NOMO-1 (cell line): ENCODE results near the gene DMBT1.

Experiments used
- DNase-seq, 2 experiments: peaks; one replicate each; lab custom pipeline; 2025; ENCODE audit not compliant: unreplicated experiment in 2 of 2; lab: John Stamatoyannopoulos, UW

DMBT1 gene

DNA sequence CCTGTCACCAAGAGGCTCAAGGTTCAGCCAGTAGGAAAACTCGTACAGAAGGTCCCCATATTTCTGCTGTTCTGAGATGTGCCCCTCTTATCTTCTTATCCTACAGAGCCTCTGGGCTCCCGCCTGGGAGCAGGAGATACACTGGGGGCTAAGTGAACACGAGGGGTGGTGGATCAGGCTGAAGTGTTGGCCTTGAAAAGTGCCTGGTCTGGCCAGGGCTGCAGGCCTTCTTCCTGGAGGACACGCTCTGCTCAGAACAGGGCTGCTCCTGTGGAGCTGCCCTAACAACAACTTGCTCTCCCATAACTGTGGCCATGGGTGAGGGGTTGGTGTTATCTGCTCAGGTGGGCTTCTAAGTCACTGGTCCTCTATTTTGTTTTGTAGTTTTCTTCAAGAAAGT, 105.4 kb downstream of the DMBT1 start:
- DNase-seq = no peak

DNA sequence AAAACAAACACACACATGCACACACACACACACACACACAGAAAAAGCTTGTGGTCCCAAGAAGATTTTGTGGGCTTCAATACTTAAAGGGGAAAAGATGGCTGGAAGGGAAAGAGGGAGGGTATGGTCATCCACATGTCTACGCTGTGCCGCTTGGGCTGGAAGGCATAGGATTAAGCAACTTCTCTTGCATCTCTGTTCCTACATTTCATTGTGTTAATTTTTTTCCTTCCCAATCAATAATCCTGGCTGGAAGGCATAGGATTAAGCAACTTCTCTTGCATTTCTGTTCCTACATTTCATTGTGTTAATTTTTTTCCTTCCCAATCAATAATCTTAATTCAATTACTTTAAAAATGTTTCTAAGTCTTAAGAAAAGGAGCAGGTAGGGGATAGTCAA, 108.5 kb downstream of the DMBT1 start:
- no peak for DNase-seq

DNA sequence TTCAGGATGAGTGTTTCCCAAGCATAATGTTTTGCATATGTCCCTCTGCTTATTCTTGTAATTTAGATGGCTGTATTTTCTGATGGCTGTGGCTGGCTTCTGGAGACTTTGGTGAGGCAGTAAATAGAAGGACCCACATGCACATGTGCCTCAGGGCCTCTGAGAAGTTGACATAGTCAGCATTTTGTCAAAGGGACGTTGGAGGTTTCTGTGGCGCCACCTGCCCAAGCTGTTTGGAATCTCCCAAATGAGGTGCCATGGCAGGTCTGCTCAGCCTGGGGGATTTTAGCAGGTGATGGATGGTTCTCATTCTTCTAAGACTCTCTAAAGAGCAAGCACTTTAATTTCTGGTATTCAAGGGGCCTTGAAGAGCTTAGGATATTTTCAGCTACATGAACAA, 109.3 kb downstream of the DMBT1 start:
- no peak for DNase-seq

- DNase-seq = no peak
Observed at GRCh38 chr10:122671355-122671754, 110.8 kb downstream of the DMBT1 start.

DNA sequence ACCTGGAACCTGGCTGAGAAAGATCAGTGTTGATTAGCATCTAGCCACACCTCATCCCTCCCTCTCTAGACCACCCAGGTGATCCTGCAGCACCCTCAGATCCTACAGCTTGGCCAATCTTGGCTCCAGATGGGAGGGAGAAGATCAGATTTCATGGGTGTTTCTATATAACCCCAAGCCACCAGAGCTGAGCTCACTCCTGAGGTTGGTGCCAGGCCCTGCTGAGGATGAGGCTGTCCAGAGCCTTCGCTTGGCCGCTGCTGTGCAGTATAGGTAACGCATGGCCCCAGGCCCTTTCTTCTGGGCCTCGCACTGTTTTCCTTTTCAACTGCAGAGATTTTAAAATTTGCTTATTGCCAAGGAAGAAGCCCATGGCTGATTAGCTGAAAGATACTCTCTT, 112.1 kb downstream of the DMBT1 start:
- no peak for DNase-seq

DNA sequence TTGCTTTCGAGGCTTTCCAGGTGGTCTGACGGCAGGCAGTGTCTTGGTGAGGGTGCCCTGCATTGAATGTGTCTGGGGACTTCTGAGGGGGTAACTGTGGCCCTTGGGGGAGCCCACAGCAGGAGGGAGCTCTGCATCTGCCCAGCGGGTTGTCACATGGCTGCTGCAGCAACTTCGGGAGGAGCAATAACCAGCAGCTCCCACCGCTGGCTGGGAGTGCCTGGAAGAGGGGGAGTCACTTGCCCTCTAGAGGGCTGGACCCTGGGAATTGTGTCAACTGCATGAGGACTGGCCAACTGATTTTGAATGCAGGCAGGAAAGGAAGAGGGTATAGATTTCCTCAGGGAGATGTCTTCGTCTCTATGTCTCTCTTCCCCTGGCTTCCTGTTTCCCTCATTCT, 112.7 kb downstream of the DMBT1 start:
- no peak for DNase-seq

DNA sequence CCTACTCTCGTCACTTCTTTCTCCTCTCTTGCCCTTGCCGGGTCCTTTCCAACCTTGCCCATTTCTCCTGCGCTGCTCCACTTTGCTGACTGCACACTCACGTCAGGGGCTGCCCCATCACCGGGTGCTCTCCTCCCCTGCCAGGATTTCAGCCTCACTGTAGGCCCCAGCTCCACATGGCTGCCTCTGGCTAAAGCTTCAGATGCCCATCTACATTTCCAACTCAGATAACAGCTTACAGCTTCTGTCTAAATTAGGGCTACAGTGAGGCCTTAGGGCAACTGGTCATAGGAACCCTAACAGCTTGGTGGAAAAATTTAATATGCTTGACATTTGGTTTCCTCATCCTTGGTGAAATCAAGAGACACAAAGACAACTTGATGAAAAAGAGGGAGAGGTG, 113.2 kb downstream of the DMBT1 start:
- DNase-seq = no peak

GRCh38 chr10:122674781-122675180, 114.2 kb downstream of the DMBT1 start:
- no peak for DNase-seq

DNA sequence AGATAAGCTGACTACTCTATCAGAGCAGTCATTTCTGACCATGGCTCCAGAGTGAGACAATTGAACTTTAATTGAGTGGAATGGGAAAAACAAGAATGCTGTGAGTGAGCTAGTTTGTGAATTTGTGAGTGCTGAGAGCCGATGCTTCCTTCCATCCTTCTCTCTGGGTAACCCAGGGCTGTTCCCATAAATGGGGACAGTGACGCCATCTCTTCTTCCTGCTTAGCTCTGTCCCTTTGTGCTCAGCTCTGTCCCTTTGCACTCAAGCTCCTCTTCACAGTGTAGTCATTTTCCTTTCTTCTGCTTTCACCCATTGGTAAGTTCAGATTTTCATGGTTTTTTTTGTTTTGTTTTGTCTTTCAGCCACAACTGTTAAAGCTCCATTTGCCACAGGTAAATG, 114.7 kb downstream of the DMBT1 start:
- no peak for DNase-seq

GRCh38 chr10:122678266-122678665, 117.7 kb downstream of the DMBT1 start:
- DNase-seq = no peak

DNA sequence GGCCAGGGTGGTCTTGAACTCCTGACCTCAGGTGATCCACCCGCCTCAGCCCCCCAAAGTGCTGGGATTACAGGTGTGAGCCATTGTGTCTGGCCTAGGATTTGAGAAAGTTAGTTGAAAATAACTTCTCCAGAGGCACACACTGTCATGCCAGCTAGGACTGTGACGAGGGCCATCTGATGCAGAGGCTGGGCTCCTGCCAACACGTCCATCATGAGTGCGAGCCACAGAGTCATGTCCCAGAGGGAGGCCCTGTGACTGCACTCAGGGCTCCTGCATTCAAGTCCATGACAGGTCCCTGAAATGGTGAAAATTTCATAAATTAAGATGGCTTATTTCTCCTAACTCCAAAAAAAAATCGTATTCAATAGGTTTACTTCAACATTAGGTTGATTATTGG, 122.0 kb downstream of the DMBT1 start:
- no peak for DNase-seq

DNA sequence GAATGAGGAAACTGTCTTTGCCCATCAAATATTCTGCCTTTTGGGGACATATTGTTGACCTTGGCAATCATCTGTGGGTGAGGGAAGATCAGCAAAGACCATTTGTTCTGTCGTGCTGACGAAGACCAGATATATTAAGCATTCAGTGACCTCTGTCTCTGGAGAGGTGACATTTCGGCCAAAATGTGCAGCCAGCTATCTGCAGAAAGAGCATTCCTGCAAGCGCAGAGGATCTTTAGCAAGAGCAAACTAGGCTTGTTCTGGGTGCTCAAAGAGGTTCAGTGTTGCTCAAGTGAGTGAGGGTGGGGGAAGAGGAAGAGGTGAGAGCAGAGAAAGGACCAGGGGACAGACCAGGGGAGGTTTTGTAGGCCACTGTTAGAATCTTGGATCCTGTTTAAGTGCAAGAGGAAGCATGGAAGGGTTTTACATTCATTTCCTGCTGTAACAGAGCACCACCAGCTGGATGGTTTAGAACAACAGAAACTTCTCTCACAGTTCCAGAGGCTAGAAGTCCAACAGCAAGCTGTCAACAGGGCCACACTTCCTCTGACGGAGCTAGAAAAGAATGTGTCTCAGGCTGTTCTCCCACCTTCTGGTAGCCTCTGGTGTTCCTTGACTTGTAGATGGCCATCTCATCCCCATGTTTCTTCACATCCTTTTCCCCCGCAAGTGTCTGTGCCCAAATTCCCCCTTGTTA, 127.9 kb downstream of the DMBT1 start:
- no peak for DNase-seq

- no peak for DNase-seq
Observed at GRCh38 chr10:122689146-122689820, 128.7 kb downstream of the DMBT1 start.

- no peak for DNase-seq
Observed at GRCh38 chr10:122692744-122693143, 132.2 kb downstream of the DMBT1 start.
